Calu3 (cell line): ENCODE data around the gene TBC1D1. TPM values are rescaled to one million over a fixed set of nuclear protein-coding genes. Genes with fewer than 3 reads are reported as not detected.
A peak's percentile ranks its signal among the peaks of the same experiment; 100 is the strongest.

Experiments used
- BruUV-seq: library from RNA; stranded (reverse); fragments of 400-500 nt; replicated peaks from 2 replicates; lab custom pipeline; 2021; lab: Mats Ljungman, UMichigan
- CTCF ChIA-PET: fragments of 300-600 bp; sonication (Branson Sonifier 250); formaldehyde crosslinking; loops from one replicate; lab custom pipeline; 2022; ENCODE audit warnings: antibody characterized with exemption; lab: Charles Lee
- DNase-seq: peaks from one replicate; pipeline ENCODE4 v3.0.0; 2022
- H3K27ac Mint-ChIP-seq: one replicate; pipeline ENCODE4 v1.8.0; 2022; ENCODE audit warnings: mixed read lengths; ENCODE audit not compliant: unreplicated experiment
- H3K27me3 Mint-ChIP-seq: one replicate; pipeline ENCODE4 v1.8.0; 2022; ENCODE audit warnings: mixed read lengths; ENCODE audit not compliant: unreplicated experiment
- H3K36me3 Mint-ChIP-seq: one replicate; pipeline ENCODE4 v1.8.0; 2022; ENCODE audit warnings: mild to moderate bottlenecking, moderate library complexity, mixed read lengths; ENCODE audit not compliant: insufficient read depth, unreplicated experiment
- H3K4me1 Mint-ChIP-seq: one replicate; pipeline ENCODE4 v1.8.0; 2022; ENCODE audit warnings: mild to moderate bottlenecking, low read depth, mixed read lengths; ENCODE audit not compliant: unreplicated experiment
- H3K4me3 Mint-ChIP-seq: one replicate; pipeline ENCODE4 v1.8.0; 2022; ENCODE audit warnings: mild to moderate bottlenecking, low read depth, moderate library complexity, mixed read lengths; ENCODE audit not compliant: unreplicated experiment
- H3K9me3 Mint-ChIP-seq: one replicate; pipeline ENCODE4 v1.8.0; 2022; ENCODE audit warnings: low read depth, mixed read lengths; ENCODE audit not compliant: unreplicated experiment
- CTCF ChIP-seq: fragments of 200-600 bp; IDR thresholded peaks from one replicate; pipeline ENCODE4 v1.8.0; 2022; ENCODE audit warnings: antibody characterized with exemption; ENCODE audit not compliant: unreplicated experiment
- intact Hi-C: fragments of 100-400 bp; cut with micrococcal nuclease; formaldehyde crosslinking; loops from one replicate; pipeline ENCODE4 v1.10.0; 2022; ENCODE audit not compliant: unreplicated experiment
- total RNA-seq: library from RNA; stranded (reverse); gene quantifications from 2 replicates; pipeline ENCODE4 v1.2.3, GENCODE V29; 2022

The TBC1D1 gene
- total RNA-seq, 1 experiment from 2014 or later, result 39.8 TPM

DNA sequence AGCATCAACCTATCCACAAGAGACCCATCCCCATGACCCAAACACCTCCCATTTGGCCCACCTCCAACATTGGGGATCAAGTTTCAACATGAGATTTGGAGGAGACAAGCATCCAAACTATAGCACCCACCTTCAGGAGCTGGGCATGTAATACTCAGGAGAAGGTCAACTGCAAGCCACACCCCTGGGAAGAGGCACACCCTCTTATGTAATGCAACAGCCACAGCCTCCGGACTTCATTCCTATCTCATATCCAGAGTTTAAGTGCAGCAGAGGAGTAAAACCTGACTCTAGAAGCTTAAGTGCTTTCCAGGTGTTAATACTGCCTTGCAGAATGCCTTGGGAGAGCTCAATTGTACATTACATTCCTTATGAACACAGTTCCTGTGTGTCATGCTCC lies 266.7 kb downstream of the TBC1D1 start:
- peaks cover 29% of the 10 kb centered on the region for H3K36me3 Mint-ChIP-seq
- H3K4me1 Mint-ChIP-seq, result peaks cover 70% of the 10 kb centered on the region
- H3K9me3 Mint-ChIP-seq, result no peaks in the 10 kb centered on the region
- H3K4me3 Mint-ChIP-seq, result no peak overlapping the region
- TF ChIP-seq CTCF, result no peak
- no peak overlapping the region for H3K27ac Mint-ChIP-seq
- CTCF ChIA-PET, result no interaction called here
- BruUV-seq, result no TSS peak
- H3K27me3 Mint-ChIP-seq, result no peaks in the 10 kb centered on the region
- DNase-seq, result no peak
- intact Hi-C loops, result no loop called here

GRCh38 chr4:38160487-38161207 lies 269.8 kb downstream of the TBC1D1 start:
- Mint-ChIP-seq H3K27me3 (no peaks in the 10 kb centered on the region), H3K9me3 (peaks cover 5% of the 10 kb centered on the region), H3K27ac (peak overlapping the region; percentile 93), H3K4me1 (peaks cover 67% of the 10 kb centered on the region), H3K4me3 (peak overlapping the region; percentile 10), H3K36me3 (peaks cover 32% of the 10 kb centered on the region)
- CTCF ChIA-PET, result interaction anchor here (0.6 to 1.4 kb wide), 7 partner anchors 16 to 580 kb away, joined by 3 to 9 read pairs (median 3); no protein-coding TSS in a partner anchor
- peak; percentile 62 for DNase-seq
- TF ChIP-seq CTCF, result no peak
- intact Hi-C loops, result loop anchor here (5.0 kb wide), 2 partner anchors 83 to 567 kb away; no protein-coding TSS in a partner anchor
- BruUV-seq, result no TSS peak

GRCh38 chr4:38161208-38162113 lies 270.6 kb downstream of the TBC1D1 start:
- Mint-ChIP-seq H3K4me1 (peaks cover 59% of the 10 kb centered on the region), H3K4me3 (peak overlapping the region; percentile 39), H3K27ac (peak overlapping the region; percentile 93), H3K36me3 (peaks cover 32% of the 10 kb centered on the region), H3K27me3 (no peaks in the 10 kb centered on the region), H3K9me3 (peaks cover 5% of the 10 kb centered on the region)
- TF ChIP-seq CTCF, result no peak
- CTCF ChIA-PET, result interaction anchor here (0.9 to 1.4 kb wide), 6 partner anchors 13 to 507 kb away, joined by 3 to 9 read pairs (median 3); no protein-coding TSS in a partner anchor
- intact Hi-C loops, result loop anchor here (5.0 kb wide), 2 partner anchors 84 to 566 kb away; no protein-coding TSS in a partner anchor
- no peak for DNase-seq
- TSS peak; percentile 41 for BruUV-seq

DNA sequence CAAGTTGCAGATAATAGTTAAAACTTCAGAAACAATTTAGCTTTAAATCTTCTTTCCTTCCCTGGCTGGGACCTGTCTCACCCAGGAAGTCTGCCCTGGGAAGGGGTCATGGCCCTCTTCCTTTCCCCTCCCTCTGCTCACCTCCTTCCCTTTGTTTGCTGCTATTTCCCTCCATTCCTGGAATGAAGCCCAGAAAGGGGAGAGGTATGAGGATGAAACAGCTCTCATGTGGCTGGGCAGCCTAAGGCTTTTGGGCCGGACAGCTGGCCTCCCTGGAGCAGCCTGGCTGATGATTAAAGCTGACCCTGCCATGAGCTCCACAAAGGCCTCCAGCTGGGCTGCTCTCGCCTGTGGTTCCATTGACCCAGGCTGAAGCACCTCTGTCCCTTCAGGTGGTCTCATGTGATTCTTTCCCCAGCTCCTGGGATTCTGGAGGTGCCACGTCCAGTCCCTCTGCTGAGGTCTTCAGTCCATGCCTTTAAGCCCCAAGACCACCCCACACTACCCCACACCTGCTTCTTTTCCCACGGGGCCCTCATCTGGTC lies 271.4 kb downstream of the TBC1D1 start:
- no peaks in the 10 kb centered on the region for H3K27me3 Mint-ChIP-seq
- CTCF ChIA-PET, result interaction anchor here (0.6 to 1.2 kb wide), 3 partner anchors 12 to 93 kb away, joined by 3 to 4 read pairs (median 3); no protein-coding TSS in a partner anchor
- H3K27ac Mint-ChIP-seq, result peak overlapping the region; percentile 93
- intact Hi-C loops, result loop anchor here (5.0 kb wide), 2 partner anchors 85 to 565 kb away; no protein-coding TSS in a partner anchor
- H3K9me3 Mint-ChIP-seq, result peaks cover 5% of the 10 kb centered on the region
- peak overlapping the region; percentile 39 for H3K4me3 Mint-ChIP-seq
- H3K36me3 Mint-ChIP-seq, result peaks cover 28% of the 10 kb centered on the region
- H3K4me1 Mint-ChIP-seq, result peaks cover 57% of the 10 kb centered on the region
- BruUV-seq, result no TSS peak
- DNase-seq, result peak; percentile 73
- no peak for TF ChIP-seq CTCF
